ENCODE measurements around the gene NAT8.

The NAT8 gene

DNA sequence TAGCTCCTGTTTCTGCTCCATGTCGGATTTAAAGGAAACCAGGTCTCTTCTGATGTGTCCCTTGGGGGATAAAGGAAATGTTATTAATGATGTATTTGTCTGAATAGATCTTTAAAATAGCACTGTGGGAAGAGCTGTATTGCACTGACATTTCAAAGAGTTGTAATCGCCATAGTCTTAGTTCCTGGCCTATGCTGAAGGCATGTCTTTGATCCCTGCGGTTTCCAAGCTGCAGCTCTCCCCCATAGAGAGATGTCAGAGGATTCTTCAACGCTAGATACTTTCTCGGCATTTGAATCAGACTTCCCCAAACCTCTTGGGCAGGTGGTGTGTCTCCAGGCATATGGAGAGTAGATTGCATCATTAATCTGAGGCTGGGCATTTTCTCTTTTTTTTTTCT, 40.4 kb downstream of the NAT8 start:
- TF ChIP-seq EZH2phosphoT487 (IDR thresholded peaks at IDR 0.05; ENCODE audit: borderline replicate concordance, low read length), result no peak
- Histone ChIP-seq H3K27ac (ENCODE audit: low read depth, low read length) (no peak overlapping the region), H3K4me3 (ENCODE audit: low read length) (no peak overlapping the region), H3K4me1 (ENCODE audit: control insufficient read depth, low read length) (no peaks in the 10 kb centered on the region), H3K36me3 (ENCODE audit: control insufficient read depth, low read length) (no peaks in the 10 kb centered on the region; the same call in 1 of the 2 replicates), H3F3A (ENCODE audit: control insufficient read depth, insufficient read depth) (no peaks in the 10 kb centered on the region), H4K20me1 (ENCODE audit: control insufficient read depth, insufficient read depth, low read depth, low read length) (no peaks in the 10 kb centered on the region), H3K4me2 (ENCODE audit: low read length) (no peak overlapping the region), H3K9me2 (replicated peaks; ENCODE audit: control insufficient read depth, low read length) (no peaks in the 10 kb centered on the region), H3K9me3 (ENCODE audit: control insufficient read depth, insufficient read depth, low read length) (no peaks in the 10 kb centered on the region), H3K27me3 (ENCODE audit: control insufficient read depth, low read length) (no peaks in the 10 kb centered on the region), H3K79me2 (ENCODE audit: control insufficient read depth, low read length) (no peaks in the 10 kb centered on the region)

GRCh38 chr2:73594251-73594650, 48.0 kb downstream of the NAT8 start:
- no peak overlapping the region for H3K27ac ChIP-seq (ENCODE audit: low read depth, low read length)
- H3K79me2 ChIP-seq (ENCODE audit: control insufficient read depth, low read length), result no peaks in the 10 kb centered on the region
- H3K4me1 ChIP-seq (ENCODE audit: control insufficient read depth, low read length), result no peaks in the 10 kb centered on the region
- no peaks in the 10 kb centered on the region for H3K9me3 ChIP-seq (ENCODE audit: control insufficient read depth, insufficient read depth, low read length)
- H4K20me1 ChIP-seq (ENCODE audit: control insufficient read depth, insufficient read depth, low read depth, low read length), result no peaks in the 10 kb centered on the region
- no peaks in the 10 kb centered on the region for H3K36me3 ChIP-seq (ENCODE audit: control insufficient read depth, low read length)
- H3F3A ChIP-seq (ENCODE audit: control insufficient read depth, insufficient read depth), result no peaks in the 10 kb centered on the region
- H3K4me3 ChIP-seq (ENCODE audit: low read length), result no peak overlapping the region
- TF ChIP-seq, protein P1, sequence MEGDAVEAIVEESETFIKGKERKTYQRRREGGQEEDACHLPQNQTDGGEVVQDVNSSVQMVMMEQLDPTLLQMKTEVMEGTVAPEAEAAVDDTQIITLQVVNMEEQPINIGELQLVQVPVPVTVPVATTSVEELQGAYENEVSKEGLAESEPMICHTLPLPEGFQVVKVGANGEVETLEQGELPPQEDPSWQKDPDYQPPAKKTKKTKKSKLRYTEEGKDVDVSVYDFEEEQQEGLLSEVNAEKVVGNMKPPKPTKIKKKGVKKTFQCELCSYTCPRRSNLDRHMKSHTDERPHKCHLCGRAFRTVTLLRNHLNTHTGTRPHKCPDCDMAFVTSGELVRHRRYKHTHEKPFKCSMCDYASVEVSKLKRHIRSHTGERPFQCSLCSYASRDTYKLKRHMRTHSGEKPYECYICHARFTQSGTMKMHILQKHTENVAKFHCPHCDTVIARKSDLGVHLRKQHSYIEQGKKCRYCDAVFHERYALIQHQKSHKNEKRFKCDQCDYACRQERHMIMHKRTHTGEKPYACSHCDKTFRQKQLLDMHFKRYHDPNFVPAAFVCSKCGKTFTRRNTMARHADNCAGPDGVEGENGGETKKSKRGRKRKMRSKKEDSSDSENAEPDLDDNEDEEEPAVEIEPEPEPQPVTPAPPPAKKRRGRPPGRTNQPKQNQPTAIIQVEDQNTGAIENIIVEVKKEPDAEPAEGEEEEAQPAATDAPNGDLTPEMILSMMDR (IDR thresholded peaks at IDR 0.05; ENCODE audit: low read depth, low read length, poor library complexity, severe bottlenecking), result no peak
- no peak for TF ChIP-seq EZH2phosphoT487 (IDR thresholded peaks at IDR 0.05; ENCODE audit: borderline replicate concordance, low read length)
- H3K9me2 ChIP-seq (replicated peaks; ENCODE audit: control insufficient read depth, low read length), result no peaks in the 10 kb centered on the region
- H3K27me3 ChIP-seq (ENCODE audit: control insufficient read depth, low read length), result no peaks in the 10 kb centered on the region
- H3K4me2 ChIP-seq (ENCODE audit: low read length), result no peak overlapping the region

DNA sequence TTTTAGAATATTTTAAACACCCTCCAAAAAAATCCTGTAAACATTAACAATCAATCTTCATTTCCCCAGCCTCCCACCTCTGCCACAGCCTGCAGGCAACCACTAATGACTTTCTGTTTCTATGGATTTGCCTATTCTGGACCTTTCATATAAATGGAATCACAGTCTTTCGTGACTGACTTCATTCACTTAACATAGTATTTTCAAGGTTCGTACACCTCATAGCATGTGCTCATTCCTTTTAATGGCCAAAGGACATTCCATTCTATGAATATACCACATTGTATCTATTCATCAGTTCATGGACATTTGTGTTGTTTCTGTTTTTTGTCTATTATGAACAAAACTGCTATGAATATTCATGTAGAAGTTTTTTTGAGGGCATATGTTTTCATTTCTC, 48.5 kb downstream of the NAT8 start:
- H3K79me2 ChIP-seq (ENCODE audit: control insufficient read depth, low read length), result no peaks in the 10 kb centered on the region
- H3K4me3 ChIP-seq (ENCODE audit: low read length), result no peak overlapping the region
- no peak for TF ChIP-seq EZH2phosphoT487 (IDR thresholded peaks at IDR 0.05; ENCODE audit: borderline replicate concordance, low read length)
- TF ChIP-seq, protein P1 (IDR thresholded peaks at IDR 0.05; ENCODE audit: low read depth, low read length, poor library complexity, severe bottlenecking), result no peak
- H3K9me2 ChIP-seq (replicated peaks; ENCODE audit: control insufficient read depth, low read length), result no peaks in the 10 kb centered on the region
- H4K20me1 ChIP-seq (ENCODE audit: control insufficient read depth, insufficient read depth, low read depth, low read length), result no peaks in the 10 kb centered on the region
- H3K4me2 ChIP-seq (ENCODE audit: low read length), result no peak overlapping the region
- no peaks in the 10 kb centered on the region for H3K4me1 ChIP-seq (ENCODE audit: control insufficient read depth, low read length)
- H3K27me3 ChIP-seq (ENCODE audit: control insufficient read depth, low read length), result no peaks in the 10 kb centered on the region
- no peak overlapping the region for H3K27ac ChIP-seq (ENCODE audit: low read depth, low read length)
- H3K9me3 ChIP-seq (ENCODE audit: control insufficient read depth, insufficient read depth, low read length), result no peaks in the 10 kb centered on the region
- H3K36me3 ChIP-seq (ENCODE audit: control insufficient read depth, low read length), result no peaks in the 10 kb centered on the region
- H3F3A ChIP-seq (ENCODE audit: control insufficient read depth, insufficient read depth), result no peaks in the 10 kb centered on the region
